Upper lobe of right lung (tissue), 1 donor: ENCODE data around the gene GLS2. TPM values are rescaled to one million over a fixed set of nuclear protein-coding genes. Genes with fewer than 3 reads are reported as not detected.

Experiments used
- ATAC-seq: fragments of 200-7000 bp; cut with Tn5 transposase; one replicate; pipeline ENCODE4 v1.9.1; 2020; ENCODE audit warnings: mild to moderate bottlenecking, moderate library complexity
- DNase-seq: peaks from one replicate; pipeline ENCODE4 v3.0.0-alpha.2; 2020
- H3K27ac ChIP-seq: fragments of 200-600 bp; one replicate; pipeline ENCODE4 v1.8.0; 2022
- H3K27me3 ChIP-seq: fragments of 200-600 bp; one replicate; pipeline ENCODE4 v1.8.0; 2022; ENCODE audit warnings: mild to moderate bottlenecking
- H3K36me3 ChIP-seq: fragments of 200-600 bp; one replicate; pipeline ENCODE4 v1.8.0; 2022
- H3K4me1 ChIP-seq: fragments of 200-600 bp; one replicate; pipeline ENCODE4 v1.8.0; 2022
- H3K4me3 ChIP-seq: fragments of 200-600 bp; one replicate; pipeline ENCODE4 v1.8.0; 2022; ENCODE audit warnings: mild to moderate bottlenecking
- H3K9me3 ChIP-seq: fragments of 200-600 bp; one replicate; pipeline ENCODE4 v1.8.0; 2022
- intact Hi-C: fragments of 100-400 bp; cut with DNase I; formaldehyde crosslinking; loops from one replicate; pipeline ENCODE4 v1.11.0; 2022
- total RNA-seq: library from RNA; stranded (reverse); fragmentation: NEBNext Ultra II Directional; extraction: Animal tissue kit (Norgen Biotek cat#: 25700); gene quantifications from one replicate; pipeline ENCODE4 v1.2.1, GENCODE V29; 2021
- TF ChIP-seq, protein P1 (sequence below): fragments of 200-600 bp; IDR thresholded peaks from one replicate; pipeline ENCODE4 v1.8.0; 2022; ENCODE audit warnings: antibody characterized with exemption
- donor health status: DM: no; HTN: yes; CAD: no; lungs with severe emphysema.

GLS2 gene
- total RNA-seq, 1 donor from 2014 or later, result 5.5 TPM

DNA sequence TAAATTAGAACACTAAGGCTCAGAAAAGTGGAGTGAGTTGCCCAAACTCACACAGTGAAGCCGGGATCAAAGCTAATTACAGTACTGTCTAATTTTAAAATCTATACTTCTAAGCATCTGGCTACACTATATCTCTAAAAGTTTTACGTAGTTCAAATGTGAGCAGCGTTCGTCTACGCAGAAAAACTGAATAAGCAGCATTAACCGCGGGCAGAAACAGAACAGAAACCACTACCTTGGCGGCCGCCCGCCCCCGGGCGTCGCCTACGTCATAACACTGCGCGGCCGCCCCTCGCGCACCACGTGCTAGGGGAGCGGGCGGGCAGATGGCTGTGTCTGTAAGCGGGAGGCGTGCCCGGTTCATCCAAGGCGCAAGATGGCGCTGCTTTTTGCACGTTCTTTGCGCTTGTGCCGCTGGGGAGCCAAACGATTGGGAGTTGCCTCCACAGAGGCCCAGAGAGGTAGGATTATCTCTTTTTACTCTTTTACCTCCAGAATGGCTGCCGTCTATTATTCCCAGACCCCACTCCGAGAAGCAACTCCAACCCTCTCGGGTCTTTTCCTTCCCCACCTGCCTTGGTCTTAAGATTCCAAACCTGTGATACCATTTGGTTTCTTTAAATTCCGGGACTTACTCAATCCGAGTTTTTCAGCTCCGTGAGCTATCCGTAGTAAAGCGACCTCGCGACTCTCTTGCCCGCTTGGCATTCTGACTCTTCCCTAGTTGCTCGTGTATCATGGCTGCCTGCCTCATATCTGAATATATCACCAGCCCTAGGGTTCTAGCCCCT, 19.6 kb downstream of the GLS2 start, which contains the start of gene SPRYD4:
TSS of gene SPRYD4 (plus strand) at position 363 of the 791 bp plus-strand sequence. CDS start at position 377, 14 bp downstream.
- ATAC-seq, result peak; percentile 98
- peaks cover 3% of the 10 kb centered on the region for H3K36me3 ChIP-seq
- H3K9me3 ChIP-seq, result no peaks in the 10 kb centered on the region
- DNase-seq, result peak; percentile 96
- intact Hi-C loops, result loop anchor here (10.0 kb wide), 2 partner anchors 134 to 274 kb away; partner anchors contain the start of genes IL23A and PAN2
- TF ChIP-seq, protein P1, sequence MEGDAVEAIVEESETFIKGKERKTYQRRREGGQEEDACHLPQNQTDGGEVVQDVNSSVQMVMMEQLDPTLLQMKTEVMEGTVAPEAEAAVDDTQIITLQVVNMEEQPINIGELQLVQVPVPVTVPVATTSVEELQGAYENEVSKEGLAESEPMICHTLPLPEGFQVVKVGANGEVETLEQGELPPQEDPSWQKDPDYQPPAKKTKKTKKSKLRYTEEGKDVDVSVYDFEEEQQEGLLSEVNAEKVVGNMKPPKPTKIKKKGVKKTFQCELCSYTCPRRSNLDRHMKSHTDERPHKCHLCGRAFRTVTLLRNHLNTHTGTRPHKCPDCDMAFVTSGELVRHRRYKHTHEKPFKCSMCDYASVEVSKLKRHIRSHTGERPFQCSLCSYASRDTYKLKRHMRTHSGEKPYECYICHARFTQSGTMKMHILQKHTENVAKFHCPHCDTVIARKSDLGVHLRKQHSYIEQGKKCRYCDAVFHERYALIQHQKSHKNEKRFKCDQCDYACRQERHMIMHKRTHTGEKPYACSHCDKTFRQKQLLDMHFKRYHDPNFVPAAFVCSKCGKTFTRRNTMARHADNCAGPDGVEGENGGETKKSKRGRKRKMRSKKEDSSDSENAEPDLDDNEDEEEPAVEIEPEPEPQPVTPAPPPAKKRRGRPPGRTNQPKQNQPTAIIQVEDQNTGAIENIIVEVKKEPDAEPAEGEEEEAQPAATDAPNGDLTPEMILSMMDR, result peak; percentile 31
- no peaks in the 10 kb centered on the region for H3K27me3 ChIP-seq
- H3K27ac ChIP-seq, result peak within 1 kb of the TSS; percentile 95
- H3K4me3 ChIP-seq, result peak within 1 kb of the TSS; percentile 99
- peaks cover 15% of the 10 kb centered on the region for H3K4me1 ChIP-seq

DNA sequence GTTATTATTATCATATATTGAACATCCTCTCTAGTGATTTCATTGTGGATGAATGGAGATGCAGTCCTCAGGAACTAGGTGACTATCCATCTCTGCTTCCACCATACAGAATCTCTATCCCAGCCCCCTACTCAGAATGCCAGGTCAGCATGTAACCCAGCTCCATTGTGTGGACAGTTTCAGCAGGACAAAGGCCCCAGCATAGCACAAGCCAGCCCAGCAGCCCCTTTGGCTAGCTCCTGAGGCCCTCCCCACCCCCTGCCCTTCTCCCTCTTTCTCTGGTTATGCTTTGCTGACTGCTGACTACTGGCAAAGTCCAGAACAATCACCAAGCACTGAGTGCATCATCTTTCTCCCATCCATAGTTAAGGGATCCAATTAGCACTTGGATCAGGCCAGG, 25.4 kb downstream of the GLS2 start:
- DNase-seq, result no peak
- TF ChIP-seq, protein P1, result no peak
- intact Hi-C loops, result loop anchor here (10.0 kb wide), 2 partner anchors 128 to 268 kb away; partner anchors contain the start of genes IL23A and PAN2

DNA sequence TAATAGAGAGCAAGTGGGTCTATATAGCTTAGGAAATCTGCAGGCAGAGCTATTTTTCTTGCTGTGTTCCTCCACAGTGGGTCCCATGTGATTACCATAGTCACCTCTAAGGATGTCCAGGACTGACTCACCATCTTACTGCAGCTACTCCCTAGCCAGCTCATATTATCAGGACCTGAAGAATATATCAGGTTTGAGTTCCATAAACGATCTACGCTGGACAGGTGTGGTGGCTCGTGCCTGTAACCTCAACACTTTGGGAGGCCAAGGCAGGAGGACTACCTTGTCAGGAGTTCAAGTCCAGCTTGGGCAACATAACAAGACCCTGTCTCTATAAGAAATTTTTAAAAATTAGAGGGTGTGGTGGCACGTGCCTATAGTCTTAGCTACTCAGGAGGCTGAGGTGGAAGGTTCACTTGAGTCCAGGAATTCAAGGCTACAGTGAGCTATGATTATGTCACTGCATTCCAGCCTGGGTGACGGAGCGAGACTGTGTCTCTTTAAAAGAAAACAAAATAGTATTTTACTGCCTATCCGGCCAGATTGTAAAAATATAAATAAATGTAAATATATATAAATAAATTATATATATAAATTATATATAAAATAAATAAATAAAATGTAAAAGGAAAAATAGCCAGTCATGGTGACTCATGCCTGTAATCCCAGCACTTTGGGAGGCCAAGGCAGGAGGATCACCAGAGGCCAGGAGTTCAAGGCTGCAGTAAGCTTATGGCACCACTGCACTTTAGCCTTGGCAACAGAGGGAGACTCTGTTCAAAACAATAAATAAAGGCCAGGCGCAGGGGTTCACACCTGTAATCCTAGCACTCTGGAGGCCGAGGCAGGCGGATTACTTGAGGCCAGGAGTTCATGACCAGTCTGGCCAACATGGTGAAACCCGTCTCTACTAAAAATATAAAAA, 26.5 kb downstream of the GLS2 start:
- no peak for ATAC-seq
- Histone ChIP-seq H3K4me1 (peaks cover 3% of the 10 kb centered on the region), H3K27ac (no peak overlapping the region), H3K4me3 (no peak overlapping the region), H3K36me3 (no peaks in the 10 kb centered on the region), H3K9me3 (no peaks in the 10 kb centered on the region), H3K27me3 (no peaks in the 10 kb centered on the region)
- no peak for DNase-seq
- intact Hi-C loops, result loop anchor here (10.0 kb wide), 2 partner anchors 127 to 267 kb away; partner anchors contain the start of genes IL23A and PAN2
- TF ChIP-seq, protein P1, result no peak

More for the DNA sequence above, 25.4 kb downstream of the GLS2 start:
- Histone ChIP-seq H3K27me3 (no peaks in the 10 kb centered on the region), H3K4me1 (peaks cover 3% of the 10 kb centered on the region), H3K36me3 (no peaks in the 10 kb centered on the region), H3K27ac (no peak overlapping the region), H3K4me3 (no peak overlapping the region), H3K9me3 (no peaks in the 10 kb centered on the region)
- no peak for ATAC-seq

DNA sequence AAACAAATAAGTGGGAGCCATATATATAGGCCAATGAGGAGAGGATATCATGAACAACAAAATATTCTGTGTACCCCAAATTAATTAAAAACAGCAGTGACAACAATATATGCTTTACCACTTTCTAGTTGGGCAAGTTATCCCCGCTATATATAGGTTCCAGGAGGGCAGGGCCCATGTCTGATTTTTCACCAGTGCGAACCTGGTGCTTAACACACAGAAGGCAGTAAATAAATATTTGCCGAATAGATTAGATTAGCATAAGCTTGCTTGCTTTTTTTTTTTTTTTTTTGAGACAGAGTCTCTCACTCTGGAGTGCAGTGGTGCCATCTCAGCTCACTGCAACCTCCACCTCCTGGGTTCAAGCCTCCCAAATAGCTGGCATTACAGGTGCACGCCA, 30.1 kb downstream of the GLS2 start:
- intact Hi-C loops, result no loop called here
- ATAC-seq (no peak), DNase-seq (no peak)

DNA sequence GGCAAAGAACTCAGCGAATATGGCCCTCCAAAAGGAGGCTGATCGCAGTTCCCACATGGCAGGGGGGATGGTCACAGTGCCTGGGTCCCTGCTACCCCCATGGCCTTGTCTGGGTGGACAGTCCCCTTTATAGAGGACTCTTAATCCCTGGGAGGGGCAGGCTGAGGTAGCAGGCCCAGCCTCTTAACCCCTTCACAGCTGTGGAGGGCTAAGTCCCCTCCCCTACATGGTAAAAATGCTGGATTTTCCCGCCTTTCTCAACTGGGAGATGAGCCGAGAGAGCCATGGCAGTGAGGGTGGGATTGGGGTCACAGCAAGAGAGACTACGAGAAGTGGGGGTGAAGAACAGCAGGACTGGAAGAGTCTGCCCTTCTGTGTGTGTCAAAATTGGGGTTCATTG, 33.4 kb downstream of the GLS2 start, which contains the start of gene MIP:
TSS of gene MIP (minus strand) at position 101 of the 400 bp plus-strand sequence. CDS start at position 57, 44 bp downstream.
- TF ChIP-seq, protein P1, result no peak
- intact Hi-C loops, result no loop called here
- Histone ChIP-seq H3K4me3 (no peak within 1 kb of the TSS), H3K27me3 (no peaks in the 10 kb centered on the region), H3K27ac (no peak within 1 kb of the TSS), H3K4me1 (peaks cover 3% of the 10 kb centered on the region), H3K36me3 (no peaks in the 10 kb centered on the region), H3K9me3 (no peaks in the 10 kb centered on the region)
- DNase-seq (no peak), ATAC-seq (no peak)

More for the DNA sequence above, 30.1 kb downstream of the GLS2 start:
- Histone ChIP-seq H3K27me3 (no peaks in the 10 kb centered on the region), H3K27ac (no peak overlapping the region), H3K36me3 (no peaks in the 10 kb centered on the region), H3K9me3 (no peaks in the 10 kb centered on the region), H3K4me3 (no peak overlapping the region), H3K4me1 (no peaks in the 10 kb centered on the region)
- TF ChIP-seq, protein P1, result no peak
